ENCODE results near the gene SYP. TPM values are rescaled to one million over a fixed set of nuclear protein-coding genes. Genes with fewer than 3 reads are reported as not detected.
A peak's percentile ranks its signal among the peaks of the same experiment; 100 is the strongest.
"Not testable (repeated sequence)": the region's sequence is repeated elsewhere in the genome, so short reads cannot be mapped to it uniquely, and the experiment has no call there.

Gene SYP
- total and polyA plus RNA-seq, 9 of the 15 experiments (the other 6 are each of a cell fraction or from before 2014, with no cell fraction given), result 0.48 to 5.1 (median 2.6) TPM

DNA sequence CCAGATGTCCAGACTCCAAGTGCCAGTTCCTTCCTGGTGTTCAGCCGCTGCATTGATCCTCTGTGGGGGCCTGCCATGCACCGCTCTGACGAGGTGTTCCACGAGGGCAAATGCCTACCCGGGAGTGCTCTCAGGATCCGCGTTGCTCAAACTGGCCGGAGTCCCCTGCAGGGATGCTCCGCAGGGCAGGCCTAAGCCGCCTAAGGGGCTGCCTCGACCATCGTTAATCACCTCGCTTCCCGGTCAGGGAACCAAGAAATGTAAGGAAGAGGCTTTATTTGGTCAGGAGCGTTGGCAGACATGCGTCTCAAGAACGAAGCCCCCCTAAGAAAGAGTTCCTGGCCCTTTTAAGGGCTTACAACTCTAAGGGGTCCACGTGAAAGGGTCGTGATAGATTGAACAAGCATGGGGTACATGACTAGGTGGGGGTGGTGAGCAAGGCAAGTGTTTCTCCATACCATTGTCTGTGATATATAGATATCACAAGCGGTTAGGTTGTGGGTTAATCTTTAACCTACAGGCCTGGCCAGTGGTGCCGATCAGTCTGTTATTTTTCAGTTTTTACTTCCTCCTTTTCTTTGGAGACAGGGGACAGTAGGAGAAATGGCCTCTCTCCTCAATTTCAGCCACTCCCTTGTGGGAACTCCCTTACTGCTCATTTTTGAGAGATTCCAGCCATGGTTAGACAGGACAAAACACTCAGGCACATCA, 51.4 kb downstream of the SYP start (continued):
- TF ChIP-seq, protein P1, sequence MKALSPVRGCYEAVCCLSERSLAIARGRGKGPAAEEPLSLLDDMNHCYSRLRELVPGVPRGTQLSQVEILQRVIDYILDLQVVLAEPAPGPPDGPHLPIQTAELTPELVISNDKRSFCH (CRISPR knock-in tag; IDR thresholded peaks at IDR 0.05), result not testable (repeated sequence)
- TF ChIP-seq, protein P1 (tag; IDR thresholded peaks at IDR 0.05), result 0 out of 2 replicates have a peak, but pooled peaks have one; percentile 25
- TF ChIP-seq FOXM1 (IDR thresholded peaks at IDR 0.05; ENCODE audit: low read depth), result peak; percentile 79
- TF ChIP-seq FOXM1 (CRISPR knock-in tag; IDR thresholded peaks at IDR 0.05; ENCODE audit: low read depth); ATF1 (CRISPR knock-in tag; IDR thresholded peaks at IDR 0.05): not testable (repeated sequence)
- 0 out of 2 replicates have a peak, but pooled peaks have one; percentile 57 for TF ChIP-seq BRD4 (IDR thresholded peaks at IDR 0.05)
- TF ChIP-seq, protein P2, sequence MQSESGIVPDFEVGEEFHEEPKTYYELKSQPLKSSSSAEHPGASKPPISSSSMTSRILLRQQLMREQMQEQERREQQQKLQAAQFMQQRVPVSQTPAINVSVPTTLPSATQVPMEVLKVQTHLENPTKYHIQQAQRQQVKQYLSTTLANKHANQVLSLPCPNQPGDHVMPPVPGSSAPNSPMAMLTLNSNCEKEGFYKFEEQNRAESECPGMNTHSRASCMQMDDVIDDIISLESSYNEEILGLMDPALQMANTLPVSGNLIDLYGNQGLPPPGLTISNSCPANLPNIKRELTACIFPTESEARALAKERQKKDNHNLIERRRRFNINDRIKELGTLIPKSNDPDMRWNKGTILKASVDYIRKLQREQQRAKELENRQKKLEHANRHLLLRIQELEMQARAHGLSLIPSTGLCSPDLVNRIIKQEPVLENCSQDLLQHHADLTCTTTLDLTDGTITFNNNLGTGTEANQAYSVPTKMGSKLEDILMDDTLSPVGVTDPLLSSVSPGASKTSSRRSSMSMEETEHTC (IDR thresholded peaks at IDR 0.05), result 0 out of 2 replicates have a peak, but pooled peaks have one; percentile 14
- 0 out of 2 replicates have a peak, but pooled peaks have one; percentile 8 for TF ChIP-seq NFE2 (IDR thresholded peaks at IDR 0.05; ENCODE audit: low read depth)
- TF ChIP-seq SRF (CRISPR knock-in tag; IDR thresholded peaks at IDR 0.05), result peak in 1 of 2 experiments; percentile 49; a peak in 1 of 4 replicates
- TF ChIP-seq SMAD1 (IDR thresholded peaks at IDR 0.05; ENCODE audit: low read depth, low read length, partially characterized antibody), result peak; percentile 40
- TF ChIP-seq KLF16 (IDR thresholded peaks at IDR 0.05), result peak; percentile 79
- TF ChIP-seq ARNT (IDR thresholded peaks at IDR 0.05), result peak in 1 of 2 experiments; percentile 73; a peak in 1 of 4 replicates
- TF ChIP-seq, protein P3, sequence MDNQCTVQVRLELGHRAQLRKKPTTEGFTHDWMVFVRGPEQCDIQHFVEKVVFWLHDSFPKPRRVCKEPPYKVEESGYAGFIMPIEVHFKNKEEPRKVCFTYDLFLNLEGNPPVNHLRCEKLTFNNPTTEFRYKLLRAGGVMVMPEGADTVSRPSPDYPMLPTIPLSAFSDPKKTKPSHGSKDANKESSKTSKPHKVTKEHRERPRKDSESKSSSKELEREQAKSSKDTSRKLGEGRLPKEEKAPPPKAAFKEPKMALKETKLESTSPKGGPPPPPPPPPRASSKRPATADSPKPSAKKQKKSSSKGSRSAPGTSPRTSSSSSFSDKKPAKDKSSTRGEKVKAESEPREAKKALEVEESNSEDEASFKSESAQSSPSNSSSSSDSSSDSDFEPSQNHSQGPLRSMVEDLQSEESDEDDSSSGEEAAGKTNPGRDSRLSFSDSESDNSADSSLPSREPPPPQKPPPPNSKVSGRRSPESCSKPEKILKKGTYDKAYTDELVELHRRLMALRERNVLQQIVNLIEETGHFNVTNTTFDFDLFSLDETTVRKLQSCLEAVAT (IDR thresholded peaks at IDR 0.05), result peak in 1 of 2 experiments; percentile 86; a peak in 2 of 4 replicates
- peak; percentile 70; the same call in 1 of the 2 replicates for TF ChIP-seq POLR2H (tag; IDR thresholded peaks at IDR 0.05; ENCODE audit: low read depth)
- TF ChIP-seq ATF1 (tag; IDR thresholded peaks at IDR 0.05), result peak; percentile 26; the same call in 1 of the 2 replicates
- TF ChIP-seq NCOR1 (IDR thresholded peaks at IDR 0.05), result peak; percentile 90
- TF ChIP-seq EP300 (IDR thresholded peaks at IDR 0.05; ENCODE audit: low read length), result peak; percentile 95
- peak; percentile 83 for TF ChIP-seq DPF2 (IDR thresholded peaks at IDR 0.05)
- TF ChIP-seq HDAC8 (tag; IDR thresholded peaks at IDR 0.05), result 0 out of 2 replicates have a peak, but pooled peaks have one; percentile 31
- 0 out of 2 replicates have a peak, but pooled peaks have one; percentile 35 for TF ChIP-seq GATAD2B (IDR thresholded peaks at IDR 0.05; ENCODE audit: borderline replicate concordance)
